Adrenal gland (tissue), 12 donors: ENCODE measurements around the gene NUDT5. TPM values are rescaled to one million over a fixed set of nuclear protein-coding genes. Genes with fewer than 3 reads are reported as not detected.
A peak's percentile ranks its signal among the peaks of the same experiment; 100 is the strongest.

Source experiments
- DNase-seq, 7 donors: peaks; one replicate each; pipeline ENCODE4 v3.0.0-alpha.2; 2019 to 2020
- H3K27ac ChIP-seq, 5 donors: fragments of 200-600 bp; sonication (generic) in 4 of 5; 1 replicate in 3 of 5; 2 replicates in 2 of 5; pipeline versions ENCODE4 v1.5.1 to v1.8.0; 2016 to 2020; ENCODE audit warnings: mild to moderate bottlenecking in 1 of 5
- H3K27me3 ChIP-seq: fragments of 200-600 bp; 2 replicates; pipeline ENCODE4 v1.8.0; 2021
- H3K36me3 ChIP-seq, 2 donors: fragments of 200-600 bp; replicated peaks in 1 of 2; 1 replicate in 1 of 2; 2 replicates in 1 of 2; pipeline versions ENCODE4 v1.5.1 to v1.8.0; 2018 to 2022
- H3K4me1 ChIP-seq, 2 donors: fragments of 200-600 bp; replicated peaks in 1 of 2; 1 replicate in 1 of 2; 2 replicates in 1 of 2; pipeline versions ENCODE4 v1.5.1 to v1.8.0; 2018 to 2021
- H3K4me3 ChIP-seq, 4 donors: fragments of 200-600 bp; sonication (generic) in 3 of 4; one replicate each; pipeline ENCODE4 v1.5.1; 2016 to 2018
- H3K9me3 ChIP-seq, 3 donors: fragments of 200-600 bp; sonication (generic) in 1 of 3; replicated peaks in 1 of 3; 1 replicate in 2 of 3; 2 replicates in 1 of 3; pipeline versions ENCODE4 v1.5.1 to v1.8.0; 2016 to 2021
- POLR2A ChIP-seq, 2 donors: fragments of 450-650 bp; IDR thresholded peaks; one replicate each; pipeline ENCODE4 v1.6.1; 2017; ENCODE audit warnings: antibody characterized with exemption in 2 of 2, mild to moderate bottlenecking in 2 of 2, moderate library complexity in 1 of 2
- WGBS, 4 donors: extraction: QIAGEN DNeasy Blood & Tissue Kit in 2 of 4; methylation state at CpG; one replicate each; pipeline versions ENCODE4 v1.1.5 to v1.1.7; 2013 to 2017; 5-methylcytosine and 5-hydroxymethylcytosine counted together
- intact Hi-C, 2 donors: fragments of 100-400 bp; cut with DNase I; formaldehyde crosslinking; loops; one replicate each; pipeline versions ENCODE4 v1.14.1 to v1.15.0; 2022 to 2023
- polyA plus RNA-seq, 3 donors: library from polyadenylated mRNA; stranded (reverse); fragments of 200-250 nt in 2 of 3; fragments of 350-450 nt in 1 of 3; fragmentation: Illumina TruSeq in 1 of 3; extraction: RNeasy Lipid Tissue Mini Kit (QIAGEN cat#74804) in 1 of 3; gene quantifications; one replicate each; pipeline ENCODE4 v1.2.3, GENCODE V29; 2013 to 2014
- total RNA-seq, 9 donors: library from RNA; depleted of rRNA in 4 of 9; stranded (reverse); fragments of >200 nt in 4 of 9; fragments of 120-200 nt in 1 of 9; fragmentation: NEBNext Ultra II Directional in 1 of 9; extraction: Animal tissue kit (Norgen Biotek cat#: 25700) in 1 of 9; gene quantifications; one replicate each; pipeline versions ENCODE4 v1.1.0 to v1.2.4, GENCODE V29; 2013 to 2023
- TF ChIP-seq, protein P1 (sequence below), 6 experiments: fragments of 450-650 bp in 4 of 6; fragments of 200-600 bp in 2 of 6; sonication (generic) in 1 of 6; IDR thresholded peaks; 1 replicate in 5 of 6; 2 replicates in 1 of 6; pipeline versions ENCODE4 v1.5.1 to v1.8.0; 2016 to 2021; ENCODE audit warnings: antibody characterized with exemption in 6 of 6, mild to moderate bottlenecking in 2 of 6, moderate library complexity in 1 of 6
- donor health status: healthy with polysubstance abuse.
- donor health status: Bipolar disorder and iron deficiency.
- donor health status: DM: yes; HTN: yes; CAD: no.
- donor health status: DM: no; HTN: no; CAD: no.
- donor health status: DM: no; HTN: no; CAD: no.
- donor health status: DM: yes; HTN: yes; CAD: no.

NUDT5 gene
- total and polyA plus RNA-seq, 12 donors: 25.3 to 84.3 (median 46.3) TPM

GRCh38 chr10:12218991-12219390, 23.3 kb upstream of the NUDT5 start:
- no peak for TF ChIP-seq POLR2A (IDR thresholded peaks at IDR 0.05)
- TF ChIP-seq, protein P1, sequence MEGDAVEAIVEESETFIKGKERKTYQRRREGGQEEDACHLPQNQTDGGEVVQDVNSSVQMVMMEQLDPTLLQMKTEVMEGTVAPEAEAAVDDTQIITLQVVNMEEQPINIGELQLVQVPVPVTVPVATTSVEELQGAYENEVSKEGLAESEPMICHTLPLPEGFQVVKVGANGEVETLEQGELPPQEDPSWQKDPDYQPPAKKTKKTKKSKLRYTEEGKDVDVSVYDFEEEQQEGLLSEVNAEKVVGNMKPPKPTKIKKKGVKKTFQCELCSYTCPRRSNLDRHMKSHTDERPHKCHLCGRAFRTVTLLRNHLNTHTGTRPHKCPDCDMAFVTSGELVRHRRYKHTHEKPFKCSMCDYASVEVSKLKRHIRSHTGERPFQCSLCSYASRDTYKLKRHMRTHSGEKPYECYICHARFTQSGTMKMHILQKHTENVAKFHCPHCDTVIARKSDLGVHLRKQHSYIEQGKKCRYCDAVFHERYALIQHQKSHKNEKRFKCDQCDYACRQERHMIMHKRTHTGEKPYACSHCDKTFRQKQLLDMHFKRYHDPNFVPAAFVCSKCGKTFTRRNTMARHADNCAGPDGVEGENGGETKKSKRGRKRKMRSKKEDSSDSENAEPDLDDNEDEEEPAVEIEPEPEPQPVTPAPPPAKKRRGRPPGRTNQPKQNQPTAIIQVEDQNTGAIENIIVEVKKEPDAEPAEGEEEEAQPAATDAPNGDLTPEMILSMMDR (IDR thresholded peaks at IDR 0.05): no peak
- Histone ChIP-seq H3K36me3 (peaks cover 0 to 38% of the 10 kb centered on the region in 2 donors), H3K4me1 (peaks cover 0 to 9% of the 10 kb centered on the region in 2 donors), H3K27me3 (no peaks in the 10 kb centered on the region), H3K9me3 (no peaks in the 10 kb centered on the region), H3K4me3 (no peak overlapping the region), H3K27ac (no peak overlapping the region)
- intact Hi-C loops: no loop called here
- no peak for DNase-seq
- WGBS, 4 donors: 80 to 94% (median 90%) methylated on average over 8 of the region's 8 CpGs

DNA sequence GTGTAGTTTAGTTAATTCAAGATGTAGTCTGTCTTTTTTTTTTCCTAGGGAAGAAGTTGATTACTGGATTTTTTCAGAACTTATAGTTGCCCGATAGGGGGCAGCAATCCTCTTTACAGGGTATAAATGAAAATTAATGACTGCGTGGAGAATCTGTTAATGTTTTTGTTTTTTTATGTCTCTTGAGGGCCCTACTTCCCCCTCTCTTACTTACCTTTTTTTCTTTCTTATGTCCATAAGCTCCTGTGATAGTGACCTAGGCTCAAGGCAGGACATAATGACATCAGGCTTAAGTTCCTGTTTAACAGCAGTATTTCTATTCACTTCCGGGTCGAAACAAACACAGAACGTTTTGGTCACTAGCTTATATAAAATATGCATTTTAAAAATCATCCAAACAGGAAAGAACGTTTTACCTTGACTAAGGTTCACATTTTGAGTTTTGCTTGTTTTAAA, 19.1 kb upstream of the NUDT5 start:
- Histone ChIP-seq H3K27ac (no peak overlapping the region), H3K4me1 (peaks cover 0 to 9% of the 10 kb centered on the region in 2 donors), H3K9me3 (no peaks in the 10 kb centered on the region), H3K36me3 (peaks cover 0 to 50% of the 10 kb centered on the region in 2 donors), H3K27me3 (no peaks in the 10 kb centered on the region), H3K4me3 (no peak overlapping the region)
- intact Hi-C loops: no loop called here
- DNase-seq: peak in 4 of 7 donors; percentile 25 to 48 (median 32)
- 36 to 42% (median 38%) methylated on average over 6 of the region's 6 CpGs for WGBS, 4 donors
- TF ChIP-seq POLR2A (IDR thresholded peaks at IDR 0.05): no peak
- TF ChIP-seq, protein P1 (IDR thresholded peaks at IDR 0.05): peak; percentile 40 to 74 (median 53)

DNA sequence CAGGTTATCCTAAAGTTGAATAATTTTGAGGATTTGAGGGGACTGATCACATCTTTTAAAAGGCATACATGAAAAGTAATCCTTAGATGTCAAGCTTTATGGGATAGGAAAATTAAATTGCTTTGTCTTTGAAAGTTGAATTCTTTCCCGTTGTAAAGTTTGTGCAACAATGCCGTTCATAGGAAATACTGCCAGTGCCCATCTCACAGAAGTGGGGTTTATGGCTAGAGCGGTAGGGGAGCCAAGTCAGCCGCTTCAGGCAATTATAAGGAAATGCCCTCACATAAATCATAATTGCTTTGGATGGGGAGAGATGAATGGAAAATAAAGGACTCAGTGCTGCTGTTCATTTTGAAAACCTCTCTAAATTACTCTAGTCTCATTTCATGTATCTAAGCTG, 18.4 kb upstream of the NUDT5 start:
- no peaks in the 10 kb centered on the region for H3K27me3 ChIP-seq
- H3K4me1 ChIP-seq: peaks cover 0 to 9% of the 10 kb centered on the region in 2 donors
- H3K9me3 ChIP-seq: no peaks in the 10 kb centered on the region
- 71 to 82% (median 78%) methylated on average over 4 of the region's 4 CpGs for WGBS, 4 donors
- no peak overlapping the region for H3K4me3 ChIP-seq
- DNase-seq: no peak
- H3K27ac ChIP-seq: no peak overlapping the region
- H3K36me3 ChIP-seq: peaks cover 0 to 50% of the 10 kb centered on the region in 2 donors
- intact Hi-C loops: no loop called here
- TF ChIP-seq, protein P1 (IDR thresholded peaks at IDR 0.05): no peak
- TF ChIP-seq POLR2A (IDR thresholded peaks at IDR 0.05): no peak

DNA sequence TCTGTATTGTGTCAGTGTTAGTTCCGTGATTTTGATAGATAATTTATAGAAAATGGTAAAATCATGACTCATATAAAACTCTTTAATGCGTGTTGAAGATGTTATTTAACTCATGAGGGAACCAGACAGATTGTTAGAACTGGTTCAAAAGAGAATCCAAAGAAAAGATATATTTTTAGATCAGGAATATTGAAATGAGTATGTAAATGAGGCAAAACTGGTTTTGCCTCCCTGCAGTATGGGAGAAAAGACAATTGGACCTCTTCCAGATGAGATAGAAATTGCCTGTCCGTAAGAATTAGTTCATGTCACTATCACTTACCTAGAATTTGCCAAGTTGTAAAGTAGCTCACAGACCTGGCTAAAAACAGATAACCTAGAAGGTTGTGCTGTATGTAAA, 17.9 kb upstream of the NUDT5 start:
- Histone ChIP-seq H3K4me3 (no peak overlapping the region), H3K36me3 (peaks cover 0 to 45% of the 10 kb centered on the region in 2 donors), H3K27ac (no peak overlapping the region), H3K4me1 (peaks cover 0 to 9% of the 10 kb centered on the region in 2 donors), H3K27me3 (no peaks in the 10 kb centered on the region), H3K9me3 (no peaks in the 10 kb centered on the region)
- TF ChIP-seq, protein P1 (IDR thresholded peaks at IDR 0.05): no peak
- no peak for TF ChIP-seq POLR2A (IDR thresholded peaks at IDR 0.05)
- intact Hi-C loops: no loop called here
- no peak for DNase-seq
- WGBS, 4 donors: 59 to 70% (median 67%) methylated on average over 3 of the region's 3 CpGs
